ENCODE results near the gene NACC1. TPM values are rescaled to one million over a fixed set of nuclear protein-coding genes. Genes with fewer than 3 reads are reported as not detected.
A peak's percentile ranks its signal among the peaks of the same experiment; 100 is the strongest.

Gene NACC1
- total RNA-seq, 1 experiment from 2014 or later = 133 TPM

DNA sequence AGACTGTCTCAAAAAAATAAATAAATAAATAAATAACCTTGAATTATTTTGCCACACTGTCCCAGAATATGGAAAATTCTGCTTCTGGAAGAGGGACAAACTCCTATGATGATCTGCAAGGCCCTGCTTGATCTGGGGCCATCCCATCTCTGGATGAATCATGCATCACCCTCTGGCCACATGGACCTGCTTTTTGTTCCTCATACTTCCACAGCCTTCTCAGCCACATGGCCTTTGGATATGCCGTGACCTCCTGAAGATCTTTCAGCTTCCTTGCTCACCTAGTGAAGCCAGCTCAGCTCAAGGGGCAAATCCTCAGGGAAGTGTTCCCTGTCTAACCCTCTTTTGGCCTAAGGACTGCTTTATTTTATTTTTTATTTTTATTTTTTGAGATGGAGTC is 42.5 kb downstream of the NACC1 start:
- ChIA-PET CTCF (interaction anchor here (0.8 kb wide), 1 partner anchor 9 kb away, joined by 3 read pairs; no protein-coding TSS in a partner anchor), POLR2A (ENCODE audit: unreplicated experiment) (interaction anchor here (0.6 kb wide), 1 partner anchor 88 kb away, joined by 4 read pairs; no protein-coding TSS in a partner anchor)
- H3K9me3 ChIP-seq (ENCODE audit: insufficient read depth, low read depth) = no peaks in the 10 kb centered on the region
- intact Hi-C loops (cut with micrococcal nuclease; ENCODE audit: unreplicated experiment) = loop anchor here (5.0 kb wide), 1 partner anchor 373 kb away; no protein-coding TSS in a partner anchor
- H3K4me1 ChIP-seq (replicated peaks; ENCODE audit: insufficient read depth) = peaks cover 56% of the 10 kb centered on the region
- no peaks in the 10 kb centered on the region for H3K9me2 ChIP-seq (ENCODE audit: insufficient read depth)
- peaks cover 67% of the 10 kb centered on the region for H3F3A ChIP-seq (ENCODE audit: insufficient read depth, low read depth)
- no peak for TF ChIP-seq EZH2 (IDR thresholded peaks at IDR 0.05; ENCODE audit: low read depth)
- no peak for TF ChIP-seq CTCF (conservative IDR thresholded peaks at IDR 0.05)
- no peaks in the 10 kb centered on the region for H3K36me3 ChIP-seq (ENCODE audit: low read depth)
- H3K79me2 ChIP-seq (ENCODE audit: low read depth) = peaks cover 31% of the 10 kb centered on the region
- no peak overlapping the region for H3K4me3 ChIP-seq
- peak; percentile 43 to 83 for DNase-seq
- H3K4me2 ChIP-seq = peak overlapping the region; percentile 85
- peak overlapping the region; percentile 99 for H3K27ac ChIP-seq
- no peaks in the 10 kb centered on the region for H3K27me3 ChIP-seq (ENCODE audit: insufficient read depth, low read depth)
- BruUV-seq (replicated peaks) = no TSS peak
- no peaks in the 10 kb centered on the region for H4K20me1 ChIP-seq (ENCODE audit: insufficient read depth)
- no peak overlapping the region for H2AFZ ChIP-seq

GRCh38 chr19:13162724-13163608 is 44.9 kb downstream of the NACC1 start:
- H3K27me3 ChIP-seq (ENCODE audit: insufficient read depth, low read depth) = no peaks in the 10 kb centered on the region
- H3K9me3 ChIP-seq (ENCODE audit: insufficient read depth, low read depth) = no peaks in the 10 kb centered on the region
- peaks cover 73% of the 10 kb centered on the region for H3F3A ChIP-seq (ENCODE audit: insufficient read depth, low read depth)
- ChIA-PET POLR2A (ENCODE audit: unreplicated experiment) (interaction anchor here (0.7 to 1.1 kb wide), 2 partner anchors 11 to 109 kb away, joined by 3 to 9 read pairs; no protein-coding TSS in a partner anchor), CTCF (no interaction called here)
- H3K4me1 ChIP-seq (replicated peaks; ENCODE audit: insufficient read depth) = peaks cover 68% of the 10 kb centered on the region
- TSS peak; percentile 50 for BruUV-seq (replicated peaks)
- intact Hi-C loops (cut with micrococcal nuclease; ENCODE audit: unreplicated experiment) = loop anchor here (1.0 to 5.0 kb wide), 3 partner anchors 8 to 376 kb away; no protein-coding TSS in a partner anchor
- peaks cover 31% of the 10 kb centered on the region for H3K79me2 ChIP-seq (ENCODE audit: low read depth)
- no peak; the same call in none of the 2 replicates for TF ChIP-seq CTCF (conservative IDR thresholded peaks at IDR 0.05)
- no peak for TF ChIP-seq EZH2 (IDR thresholded peaks at IDR 0.05; ENCODE audit: low read depth)
- H3K4me2 ChIP-seq = peak overlapping the region; percentile 85
- H2AFZ ChIP-seq = no peak overlapping the region
- DNase-seq = peak; percentile 99
- H3K9me2 ChIP-seq (ENCODE audit: insufficient read depth) = no peaks in the 10 kb centered on the region
- H3K27ac ChIP-seq = peak overlapping the region; percentile 99
- H3K4me3 ChIP-seq = peak overlapping the region; percentile 63
- no peaks in the 10 kb centered on the region for H4K20me1 ChIP-seq (ENCODE audit: insufficient read depth)
- no peaks in the 10 kb centered on the region for H3K36me3 ChIP-seq (ENCODE audit: low read depth)

GRCh38 chr19:13163609-13164342 is 45.7 kb downstream of the NACC1 start:
- BruUV-seq (replicated peaks) = no TSS peak
- intact Hi-C loops (cut with micrococcal nuclease; ENCODE audit: unreplicated experiment) = loop anchor here (1.0 to 5.0 kb wide), 2 partner anchors 8 to 376 kb away; no protein-coding TSS in a partner anchor
- H4K20me1 ChIP-seq (ENCODE audit: insufficient read depth) = no peaks in the 10 kb centered on the region
- peaks cover 75% of the 10 kb centered on the region for H3F3A ChIP-seq (ENCODE audit: insufficient read depth, low read depth)
- DNase-seq = peak; percentile 84 to 88
- H3K4me3 ChIP-seq = peak overlapping the region; percentile 51
- peak overlapping the region; percentile 85 for H3K4me2 ChIP-seq
- no peaks in the 10 kb centered on the region for H3K9me2 ChIP-seq (ENCODE audit: insufficient read depth)
- no peaks in the 10 kb centered on the region for H3K36me3 ChIP-seq (ENCODE audit: low read depth)
- peaks cover 76% of the 10 kb centered on the region for H3K4me1 ChIP-seq (replicated peaks; ENCODE audit: insufficient read depth)
- peak overlapping the region; percentile 99 for H3K27ac ChIP-seq
- ChIA-PET CTCF (interaction anchor here (0.6 kb wide), 1 partner anchor 102 kb away, joined by 3 read pairs; no protein-coding TSS in a partner anchor), POLR2A (ENCODE audit: unreplicated experiment) (interaction anchor here (0.7 to 1.1 kb wide), 3 partner anchors 8 to 110 kb away, joined by 3 to 9 read pairs (median 5); no protein-coding TSS in a partner anchor)
- no peak for TF ChIP-seq CTCF (conservative IDR thresholded peaks at IDR 0.05)
- no peak for TF ChIP-seq EZH2 (IDR thresholded peaks at IDR 0.05; ENCODE audit: low read depth)
- no peaks in the 10 kb centered on the region for H3K9me3 ChIP-seq (ENCODE audit: insufficient read depth, low read depth)
- peaks cover 40% of the 10 kb centered on the region for H3K79me2 ChIP-seq (ENCODE audit: low read depth)
- H3K27me3 ChIP-seq (ENCODE audit: insufficient read depth, low read depth) = no peaks in the 10 kb centered on the region
- no peak overlapping the region for H2AFZ ChIP-seq
